Activated CD8-positive, alpha-beta memory T cell treated with anti-CD3 and anti-CD28 coated beads, Interleukin-2, amount 50 U/mL, for 1 hour (primary cell): ENCODE results near the gene NRXN2.
"Not testable (repeated sequence)": the region's sequence is repeated elsewhere in the genome, so short reads cannot be mapped to it uniquely, and the experiment has no call there.

Experiments used
- DNase-seq: peaks from one replicate; pipeline ENCODE4 v3.0.0-alpha.2; 2020; ENCODE audit errors: extremely low read depth

Gene NRXN2

DNA sequence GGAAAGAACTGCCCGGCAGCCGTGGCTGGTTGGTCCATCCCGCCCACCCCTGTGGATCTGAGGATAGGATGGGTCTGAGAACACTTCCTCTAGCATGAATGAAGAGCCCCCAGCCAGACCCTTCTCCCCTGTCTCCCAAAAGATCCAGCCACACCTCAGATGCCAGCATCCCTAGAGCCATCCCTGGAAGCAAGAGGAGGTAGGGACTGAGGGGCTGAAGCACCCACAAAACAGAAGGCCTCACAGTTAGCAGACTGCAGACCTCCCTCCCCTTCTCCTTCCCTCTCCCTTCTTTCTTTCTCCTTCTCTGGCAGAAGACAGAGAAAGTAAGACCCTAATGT lies 1.7 kb downstream of the NRXN2 start:
- DNase-seq: no peak

DNA sequence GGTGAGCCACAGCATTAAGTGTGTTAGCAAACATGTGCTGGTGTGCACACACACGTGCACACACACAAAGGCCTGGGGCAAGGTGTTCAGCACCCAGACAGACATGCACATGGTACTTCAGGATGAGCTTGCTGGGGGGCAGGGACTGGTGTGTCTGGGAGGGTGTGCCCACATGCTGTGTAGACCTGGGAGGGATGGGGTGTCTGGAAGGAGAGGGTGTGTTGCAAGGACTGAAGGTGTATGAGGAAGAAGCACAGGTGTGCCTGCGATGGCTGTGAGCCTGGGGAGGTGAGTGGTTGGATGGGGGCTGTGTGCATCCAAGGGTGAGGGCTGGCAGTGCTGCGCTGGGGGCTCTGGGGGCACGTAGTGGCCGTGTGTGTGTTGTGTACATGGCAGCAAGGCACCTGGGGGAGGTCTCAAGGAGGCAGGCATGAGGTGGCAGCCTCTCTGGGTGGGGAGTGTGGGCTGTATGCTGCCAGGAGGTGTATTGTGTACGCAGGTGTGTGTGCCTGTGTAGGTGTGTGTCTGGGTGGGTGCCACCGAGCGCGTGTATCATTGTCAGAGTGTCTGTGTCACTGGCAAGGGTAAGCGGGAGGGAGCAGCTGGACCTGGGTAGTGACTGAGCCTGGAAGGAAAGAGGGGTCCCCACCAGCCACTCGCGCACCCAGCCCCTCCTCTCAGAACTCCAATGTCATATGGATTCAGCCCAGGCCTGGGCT lies 2.2 kb downstream of the NRXN2 start:
- DNase-seq: no peak

DNA sequence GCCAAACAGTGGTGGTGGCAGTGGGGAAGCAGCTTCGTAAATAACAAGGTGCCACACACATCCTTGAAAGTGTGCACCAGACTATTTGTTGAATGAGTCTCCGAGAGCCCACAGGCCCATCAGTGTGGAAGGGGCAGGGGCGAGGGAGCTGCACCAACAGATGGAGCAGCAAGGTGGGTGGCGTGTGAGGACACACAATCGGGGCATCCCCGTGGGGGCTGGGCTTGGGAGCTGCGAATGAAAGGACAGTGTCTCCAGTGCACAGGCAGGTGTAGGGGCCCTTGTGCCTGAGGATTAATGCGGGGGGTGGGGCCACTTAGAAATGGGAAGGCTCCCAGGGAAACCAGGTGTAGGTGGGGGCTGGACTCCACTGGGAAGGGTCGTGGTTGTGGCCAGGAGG lies 2.8 kb downstream of the NRXN2 start:
- no peak for DNase-seq

DNA sequence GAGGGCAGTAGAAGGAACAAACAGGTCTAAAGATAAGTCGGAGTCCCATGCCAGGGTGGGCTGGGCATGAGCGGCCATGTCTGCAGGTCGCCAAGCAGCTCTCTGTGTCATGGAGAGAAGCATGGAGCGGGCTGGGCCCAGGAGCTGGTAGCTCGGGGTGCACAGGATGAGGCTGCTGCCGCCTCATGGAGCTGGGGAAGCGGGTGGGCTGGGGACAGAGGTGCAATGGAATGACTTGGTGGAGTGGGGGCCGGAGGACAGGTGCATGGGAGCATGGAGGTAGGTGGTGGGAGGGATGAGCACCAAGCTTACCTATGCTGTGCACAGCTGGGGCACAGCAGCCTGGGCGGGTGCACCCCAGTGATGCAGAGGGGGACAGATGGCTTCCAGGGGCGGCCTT lies 3.6 kb downstream of the NRXN2 start:
- DNase-seq: no peak

DNA sequence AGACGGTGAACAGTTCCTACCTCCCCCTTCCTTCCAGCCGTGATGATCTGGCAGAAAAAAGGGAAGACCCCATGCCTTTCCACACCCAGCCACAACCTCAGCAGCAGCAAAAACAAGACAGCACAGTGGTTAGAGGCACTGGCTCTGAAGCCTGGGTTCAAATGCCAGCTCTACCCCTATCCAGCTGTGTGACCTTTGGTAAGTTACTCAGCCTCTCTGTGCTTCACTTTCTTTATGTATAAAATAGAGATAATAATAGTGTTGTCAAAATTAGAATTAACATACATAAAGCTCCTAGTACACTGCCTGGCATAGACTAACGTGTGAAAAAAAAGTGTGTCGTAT lies 4.2 kb downstream of the NRXN2 start:
- DNase-seq: no peak

DNA sequence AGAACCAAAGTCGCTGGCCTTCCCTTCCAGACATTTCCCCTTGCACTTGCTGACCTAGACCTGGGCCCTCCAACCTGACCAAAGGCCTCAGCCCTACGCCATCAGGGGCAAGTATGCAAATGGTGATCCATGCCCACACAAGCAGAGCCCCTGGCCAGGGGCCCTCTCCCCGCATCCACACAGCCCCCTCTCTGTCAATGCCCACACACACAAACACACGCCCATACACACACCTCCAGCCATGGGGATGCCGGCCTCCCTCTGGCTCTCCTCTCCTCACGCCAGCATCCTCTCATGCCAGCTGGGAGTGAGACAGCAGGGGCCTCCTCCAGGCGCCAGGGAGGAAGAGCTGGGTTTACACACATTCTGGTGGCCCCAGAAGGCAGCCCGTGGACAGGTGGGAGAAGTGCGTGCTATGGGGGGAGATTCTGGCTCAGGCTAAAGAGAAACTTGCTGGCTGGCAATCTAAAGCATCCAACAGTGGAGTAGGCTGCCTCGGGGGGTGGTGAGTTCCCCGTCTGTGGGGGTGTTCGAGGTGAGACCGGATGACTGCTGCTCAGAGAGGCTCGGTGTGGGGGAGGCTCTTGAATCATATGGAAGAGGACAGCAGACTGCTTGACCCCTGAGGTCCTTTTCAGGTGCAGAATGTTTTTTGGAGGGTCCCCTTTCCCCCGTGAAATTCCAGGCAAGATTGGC lies 4.8 kb downstream of the NRXN2 start:
- DNase-seq: no peak

DNA sequence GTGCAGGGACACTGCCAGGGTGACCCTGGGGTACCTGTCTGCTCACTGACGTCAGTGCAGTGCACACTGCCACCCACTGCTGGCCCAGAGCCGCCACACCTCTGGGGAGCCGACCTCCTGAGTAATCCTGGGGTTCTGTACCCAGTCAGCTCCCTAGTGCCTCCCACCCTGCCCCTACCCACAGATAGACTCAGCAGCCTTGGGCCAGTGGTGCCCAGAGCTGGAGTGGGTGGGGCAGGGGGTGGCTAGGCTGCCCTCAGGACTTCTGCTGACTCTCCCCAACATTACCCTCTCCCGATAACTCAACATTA lies 5.8 kb downstream of the NRXN2 start:
- no peak for DNase-seq

DNA sequence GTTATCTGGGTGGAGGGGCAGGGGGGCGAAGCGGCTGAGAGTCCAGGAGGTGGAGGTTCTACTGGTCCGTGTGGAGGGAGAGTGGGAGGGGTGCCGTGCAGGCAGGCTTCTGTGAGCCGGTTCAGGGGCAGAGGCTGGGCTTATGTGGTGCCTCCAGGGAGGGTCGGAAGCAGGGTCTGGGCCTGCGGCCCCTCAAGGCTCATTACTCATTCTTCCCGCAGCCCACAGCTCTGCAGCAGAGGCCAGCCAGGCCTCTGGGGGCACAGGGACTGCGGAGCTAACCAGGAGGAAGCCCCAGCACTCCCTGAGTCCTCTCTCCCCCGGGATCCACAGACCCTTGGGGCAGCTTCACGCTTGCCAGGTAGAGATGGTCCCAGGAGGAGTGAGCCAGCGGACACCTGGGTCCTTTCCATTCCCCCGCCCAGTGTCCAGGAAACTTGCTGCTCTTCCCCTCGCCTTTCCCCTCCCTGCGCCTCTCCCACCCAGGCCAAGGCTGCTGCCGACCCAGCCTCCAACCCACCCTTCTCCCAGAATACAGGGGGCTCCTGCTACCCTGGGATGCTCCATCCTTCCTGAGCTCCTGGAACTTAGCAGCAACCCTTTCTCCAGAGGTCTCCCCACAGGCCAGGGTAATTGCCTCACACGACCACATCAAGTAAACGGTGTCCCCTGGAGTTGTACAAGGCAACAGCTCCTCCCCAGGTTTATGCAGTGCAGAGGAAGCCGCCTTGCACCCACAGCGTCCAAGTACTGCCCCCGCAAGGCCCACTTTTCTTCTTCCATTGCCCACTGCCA lies 6.3 kb downstream of the NRXN2 start:
- no peak for DNase-seq

DNA sequence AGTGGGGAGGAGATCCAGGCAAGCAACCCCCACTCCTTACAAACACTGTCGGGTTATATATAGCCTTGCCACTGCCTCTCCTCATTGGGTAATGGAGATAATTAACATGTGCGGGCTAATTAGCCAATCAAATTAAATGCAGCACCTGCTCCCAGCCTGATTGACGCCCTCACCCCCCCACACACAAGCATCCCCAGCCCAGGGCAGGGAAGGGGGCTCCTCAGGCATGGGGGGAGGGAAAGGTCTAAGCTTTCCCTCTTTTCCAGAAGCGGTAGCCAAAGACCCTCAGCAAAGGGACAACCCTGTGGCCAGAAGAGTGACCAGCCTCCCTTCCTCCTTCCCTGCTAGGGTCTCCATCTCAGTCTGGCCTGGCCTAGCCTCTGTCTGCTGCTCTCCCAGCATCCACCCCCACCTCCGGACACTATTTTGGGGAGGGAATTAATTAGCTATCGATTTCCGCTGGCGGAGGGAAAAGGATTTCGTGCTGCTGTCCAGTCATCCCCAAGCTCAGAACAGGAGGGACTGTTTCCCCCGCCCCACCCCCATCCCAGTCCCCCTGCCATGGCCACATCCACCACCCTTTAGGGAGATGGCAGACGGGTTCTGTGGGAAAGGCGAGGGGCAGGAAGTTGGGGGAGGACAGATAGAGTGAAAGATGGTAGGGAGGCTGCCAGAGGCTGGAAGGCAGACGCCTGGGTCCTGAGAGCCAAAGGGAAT lies 7.1 kb downstream of the NRXN2 start:
- DNase-seq: no peak

DNA sequence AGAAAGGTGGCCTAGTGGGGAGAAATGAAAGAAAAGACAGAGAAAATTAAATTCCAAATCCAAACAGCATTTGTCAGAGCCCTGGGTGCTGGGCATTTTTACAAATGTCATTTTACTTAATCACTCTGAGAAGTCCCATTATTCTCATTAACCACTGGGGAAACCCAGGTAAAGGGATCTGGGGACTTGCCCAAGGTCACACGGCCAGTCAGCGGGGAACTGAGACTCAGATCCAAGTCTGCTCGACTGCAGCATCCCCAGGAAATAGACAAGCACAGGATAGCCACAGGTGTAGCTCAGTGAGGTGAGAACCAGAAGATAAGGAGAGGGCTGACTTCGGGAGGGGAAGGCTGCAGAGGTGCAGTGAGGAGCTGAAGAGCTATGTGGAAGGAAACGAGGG lies 7.9 kb downstream of the NRXN2 start:
- no peak for DNase-seq

DNA sequence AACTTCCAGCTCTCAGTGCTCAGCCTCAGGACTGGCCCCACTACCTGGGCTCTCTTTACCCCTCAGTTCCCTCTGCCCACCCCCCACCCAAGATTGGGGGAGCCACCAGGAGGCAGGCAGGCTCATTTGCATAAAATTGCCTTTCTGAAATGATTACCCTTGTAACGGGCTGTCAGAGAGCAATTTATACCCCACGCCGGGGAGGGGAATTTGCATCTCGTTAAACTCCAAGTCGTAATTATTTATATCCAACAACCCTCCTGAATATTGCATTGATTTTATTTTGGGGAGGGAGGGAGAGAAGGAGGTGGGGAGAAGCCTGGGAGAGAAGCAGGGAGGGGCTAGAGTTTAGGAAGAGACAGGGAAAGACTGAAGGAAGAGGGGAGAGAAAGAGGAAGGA lies 8.3 kb downstream of the NRXN2 start:
- no peak for DNase-seq

DNA sequence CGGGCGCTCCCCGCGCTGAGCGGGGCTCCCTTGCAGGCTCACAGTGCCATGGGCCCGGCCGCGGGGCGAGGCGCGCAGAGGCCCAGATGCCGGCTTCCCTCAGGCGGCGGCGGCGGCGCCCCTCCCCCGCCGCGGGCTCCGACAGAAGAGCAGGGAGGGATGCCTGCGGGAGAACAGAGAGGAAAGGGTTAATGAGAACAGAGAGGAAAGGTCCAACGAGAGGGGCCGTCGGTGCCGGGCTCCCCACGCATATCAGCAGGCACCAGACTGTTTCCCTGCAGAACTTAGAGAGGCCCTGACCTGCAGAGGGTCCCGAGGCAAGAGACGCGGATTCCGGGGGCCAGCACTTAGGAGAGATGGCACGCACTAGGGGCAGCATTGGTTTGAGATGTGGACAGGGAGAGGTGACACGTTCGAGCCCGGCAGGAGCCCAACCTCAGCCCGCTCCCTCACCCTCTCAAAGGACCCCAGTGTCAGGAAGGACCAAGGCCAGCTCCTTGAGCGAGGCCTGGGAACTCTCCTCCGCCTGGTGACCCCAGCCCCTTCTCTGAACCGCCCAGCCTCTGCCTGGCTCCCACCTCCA lies 9.1 kb downstream of the NRXN2 start:
- no peak for DNase-seq

DNA sequence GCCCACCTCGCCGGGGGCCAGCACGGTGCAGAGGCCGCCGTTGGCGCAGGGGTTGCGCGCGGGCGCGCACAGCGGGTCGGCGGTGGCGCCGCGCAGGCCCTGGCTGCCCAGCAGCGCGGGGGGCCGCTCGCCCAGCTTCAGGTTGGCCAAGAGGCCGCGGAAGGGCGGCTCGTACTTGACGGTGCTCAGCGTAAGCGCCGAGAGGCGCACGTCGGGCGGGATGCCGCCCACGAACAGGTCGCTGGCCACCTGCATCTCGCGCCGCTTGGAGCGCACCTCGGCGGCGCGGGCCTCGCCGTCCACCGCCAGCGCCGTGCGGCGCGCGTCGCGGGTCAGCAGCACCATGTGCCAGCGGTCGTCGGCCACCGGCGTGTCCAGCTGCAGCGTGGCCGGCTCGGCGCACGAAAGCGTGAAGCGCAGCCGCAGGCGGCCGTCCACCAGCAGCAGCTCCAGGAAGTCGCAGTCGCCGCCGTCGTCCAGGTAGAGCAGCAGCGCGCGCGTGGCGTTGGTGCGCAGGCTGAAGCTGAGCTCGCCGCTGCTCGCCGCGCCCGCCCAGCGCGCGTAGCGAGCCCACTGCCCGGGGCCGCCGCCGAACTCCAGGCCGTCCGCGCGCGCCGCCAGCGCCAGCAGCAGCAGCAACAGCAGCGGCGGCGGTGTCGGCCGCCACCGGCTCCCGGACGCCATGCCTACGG lies 9.8 kb downstream of the NRXN2 start:
- no peak for DNase-seq

DNA sequence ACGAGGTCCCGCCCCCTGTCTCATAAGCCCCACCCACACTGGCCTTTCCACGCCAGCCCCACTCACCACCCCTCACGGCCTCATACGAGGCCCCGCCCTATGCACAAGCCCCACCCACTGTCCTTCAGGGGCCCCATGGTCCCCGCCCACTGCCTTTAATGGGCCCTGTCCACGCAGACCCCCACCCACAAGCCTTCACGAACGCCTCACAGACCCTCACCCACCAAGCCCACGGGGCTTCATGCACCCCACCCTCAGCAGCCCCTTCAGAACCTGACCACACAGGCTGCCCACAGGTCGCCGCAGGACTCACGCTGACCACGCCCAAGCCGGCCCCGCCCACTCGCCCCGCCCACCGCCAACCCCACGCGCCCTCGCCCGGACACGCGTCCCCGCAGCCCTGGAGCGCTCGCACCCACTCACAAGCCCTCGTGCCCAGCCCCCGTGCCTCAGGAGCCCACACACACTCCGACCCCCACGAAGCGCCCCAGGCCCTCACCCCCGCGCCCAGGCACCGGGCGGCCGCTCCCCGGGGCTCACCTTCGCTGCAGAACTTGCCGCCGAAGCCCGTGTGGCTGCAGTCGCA lies 10.5 kb downstream of the NRXN2 start:
- no peak for DNase-seq

DNA sequence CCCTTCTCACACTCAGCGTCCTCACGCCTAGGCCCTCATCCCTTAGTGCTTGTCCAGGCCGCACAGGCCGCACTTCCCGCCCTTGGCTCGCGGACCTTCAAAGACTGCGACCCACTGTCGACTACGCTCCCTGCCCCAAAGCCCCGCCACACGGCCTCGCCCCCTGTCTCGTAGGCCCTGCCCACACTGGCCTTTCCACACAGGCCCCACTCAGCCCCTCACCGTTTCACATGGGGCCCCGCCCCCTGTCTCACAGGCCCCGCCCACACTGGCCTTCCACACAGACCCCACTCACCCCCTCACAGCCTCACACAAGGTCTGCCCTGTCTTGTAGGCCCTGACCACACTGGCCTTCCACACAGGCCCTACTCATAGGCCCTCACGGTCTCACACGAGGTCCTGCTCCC lies 11.0 kb downstream of the NRXN2 start:
- no peak for DNase-seq

DNA sequence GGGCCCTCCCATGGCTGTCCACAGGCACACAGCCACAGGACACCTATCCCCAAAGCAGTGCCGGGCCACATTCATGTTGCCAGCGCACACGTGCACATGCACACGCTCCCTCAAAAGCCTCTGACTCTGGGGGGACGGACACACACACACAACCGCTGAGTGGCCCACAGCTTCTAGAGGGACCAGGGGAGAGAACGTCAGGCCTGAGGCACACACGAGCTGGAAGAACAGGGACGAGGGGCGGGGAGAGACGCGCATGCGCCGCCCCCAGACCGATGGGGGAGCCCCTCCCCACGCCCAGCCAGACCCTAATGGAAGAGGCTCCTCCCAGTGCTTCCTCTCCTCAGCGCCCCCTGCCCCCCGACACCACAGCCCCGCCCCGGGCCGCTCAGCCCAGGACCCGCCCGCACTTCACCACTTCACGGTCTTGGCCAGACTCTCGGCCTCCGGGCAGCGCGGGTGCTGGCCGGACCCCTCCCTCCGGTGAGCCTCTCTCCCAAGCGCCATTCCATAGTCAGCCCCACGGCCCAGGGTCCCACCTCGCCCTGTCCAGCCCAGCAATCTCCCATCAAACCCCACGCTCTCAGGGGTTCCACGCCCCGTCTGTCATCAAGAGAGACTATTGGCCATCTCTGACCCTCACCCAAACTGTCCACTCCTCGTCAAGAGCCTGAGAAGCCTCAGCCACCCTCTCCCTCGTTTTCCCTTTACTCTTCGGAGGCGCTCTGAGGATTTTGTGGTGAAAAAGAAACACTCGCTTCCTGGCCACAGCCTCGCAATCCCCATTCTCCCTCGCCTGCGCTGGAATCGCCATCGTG lies 11.7 kb downstream of the NRXN2 start:
- no peak for DNase-seq

DNA sequence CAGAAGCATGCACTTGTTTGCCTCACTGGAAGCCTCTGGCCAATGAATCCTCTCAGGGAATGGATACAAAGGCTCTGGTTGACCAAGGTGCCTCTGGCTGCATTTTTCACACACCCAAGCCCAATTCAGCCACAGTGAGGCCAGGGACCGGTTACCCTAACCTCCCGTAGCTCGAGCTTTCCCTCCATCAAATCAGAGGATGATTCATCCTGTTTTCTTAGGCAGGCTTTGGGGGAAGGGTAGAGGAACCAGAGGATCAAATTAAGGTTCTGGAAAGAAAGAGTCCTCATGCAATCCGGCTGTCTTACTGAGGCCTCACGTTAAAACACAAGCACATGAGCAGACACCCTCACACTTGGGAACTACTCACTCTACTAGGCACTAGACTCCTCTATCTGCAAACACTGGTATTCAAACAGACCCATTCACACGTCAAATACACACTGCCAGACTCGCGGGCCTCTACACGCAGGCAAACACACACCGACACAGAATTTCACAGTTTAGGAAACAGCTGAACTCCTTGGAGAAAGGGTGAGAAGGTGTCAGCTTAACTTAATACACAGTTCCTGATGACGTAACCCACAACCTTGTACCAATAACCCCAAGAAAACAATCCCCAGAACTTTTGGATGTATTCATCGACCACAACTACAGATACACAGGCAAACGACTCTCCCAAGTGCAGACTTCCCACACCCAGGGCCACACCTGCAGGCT lies 12.4 kb downstream of the NRXN2 start:
- no peak for DNase-seq

DNA sequence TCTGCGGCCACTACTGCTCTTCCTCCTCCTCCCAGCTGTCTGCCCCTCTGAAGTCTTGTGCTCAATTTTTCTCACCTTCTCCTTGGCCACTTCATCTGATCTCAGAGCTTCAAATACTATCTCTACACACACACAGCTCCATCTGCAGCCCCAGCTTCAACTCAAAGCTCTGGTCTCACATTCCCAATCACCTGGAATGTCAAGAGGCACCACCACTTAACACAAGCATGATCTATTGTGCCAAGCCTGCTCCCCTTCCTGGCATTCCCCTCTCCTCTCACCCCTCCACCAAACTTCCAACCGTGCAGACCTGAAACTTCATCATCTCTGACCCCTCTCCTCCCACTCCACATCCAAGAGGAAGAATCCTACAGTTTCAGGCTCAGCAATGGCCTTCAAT lies 17.5 kb downstream of the NRXN2 start:
- no peak for DNase-seq

DNA sequence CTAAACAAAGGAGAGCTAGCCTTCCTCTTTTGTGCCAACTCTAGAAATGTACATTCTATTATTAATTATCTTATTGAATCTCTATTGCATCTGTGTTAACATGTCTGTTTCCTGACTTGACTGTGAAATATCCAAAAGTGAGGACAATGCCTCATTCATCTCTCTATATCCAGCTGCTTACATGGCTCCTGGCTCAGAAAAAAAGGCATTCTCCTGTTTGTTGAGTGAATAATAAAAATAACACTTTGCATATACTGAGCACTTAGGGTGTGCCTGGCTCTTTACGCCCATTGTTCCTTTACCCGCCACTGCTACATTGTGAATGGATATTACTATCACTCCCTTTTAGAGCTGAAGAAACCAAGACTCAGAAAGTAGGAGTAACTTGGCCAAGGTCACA lies 19.9 kb downstream of the NRXN2 start:
- DNase-seq: no peak

DNA sequence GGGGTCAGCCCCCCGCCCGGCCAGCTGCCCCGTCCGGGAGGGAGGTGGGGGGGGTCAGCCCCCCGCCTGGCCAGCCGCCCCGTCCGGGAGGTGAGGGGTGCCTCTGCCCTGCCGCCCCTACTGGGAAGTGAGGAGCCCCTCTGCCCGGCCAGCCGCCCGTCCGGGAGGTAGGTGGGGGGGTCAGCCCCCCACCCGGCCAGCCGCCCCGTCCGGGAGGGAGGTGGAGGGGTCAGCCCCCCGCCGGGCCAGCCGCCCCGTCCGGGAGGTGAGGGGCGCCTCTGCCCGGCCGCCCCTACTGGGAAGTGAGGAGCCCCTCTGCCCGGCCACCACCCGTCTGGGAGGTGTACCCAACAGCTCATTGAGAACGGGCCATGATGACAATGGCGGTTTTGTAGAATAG lies 21.0 kb downstream of the NRXN2 start:
- DNase-seq: not testable (repeated sequence)
